ENCODE results near the gene GOLGA2. TPM values are rescaled to one million over a fixed set of nuclear protein-coding genes. Genes with fewer than 3 reads are reported as not detected.
A peak's percentile ranks its signal among the peaks of the same experiment; 100 is the strongest.

The GOLGA2 gene
- total RNA-seq, 1 donor: 116 TPM

DNA sequence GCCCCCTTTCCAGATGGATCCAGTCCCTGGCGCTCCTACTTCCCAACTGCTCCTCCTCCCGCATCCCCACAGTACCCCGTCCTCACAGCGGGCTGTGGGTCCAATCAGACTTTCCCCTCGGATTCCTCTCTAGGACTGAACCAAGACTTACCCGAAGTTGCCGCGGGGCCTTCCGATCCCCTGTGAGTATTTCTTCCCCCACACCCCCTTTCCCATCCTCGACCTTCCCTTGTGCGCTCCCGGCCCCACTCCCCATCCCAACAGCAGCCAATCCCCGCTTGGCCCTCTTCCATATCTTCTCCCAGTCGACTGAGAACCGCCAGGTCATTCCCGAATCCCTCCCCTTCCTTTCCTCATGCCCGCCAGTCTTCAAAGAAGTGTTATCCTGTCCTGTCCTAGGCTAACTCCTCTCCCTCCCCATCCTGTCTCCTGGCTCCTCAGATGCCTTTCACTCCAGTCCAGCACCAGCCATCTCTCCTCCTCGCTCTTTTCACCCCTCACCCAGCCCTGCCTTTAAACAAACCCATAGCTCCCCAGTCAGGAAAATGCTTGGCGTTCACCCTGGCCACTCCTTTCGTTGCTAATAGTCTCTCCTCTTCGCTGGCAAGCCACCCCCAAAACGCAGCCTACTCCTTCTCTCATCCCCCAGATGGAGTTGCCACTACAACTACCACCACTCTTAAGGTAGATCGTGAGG is 915 bp upstream of the GOLGA2 start:
- peak overlapping the region; percentile 99 for H3K4me3 ChIP-seq (ENCODE audit: low read depth, low read length)
- TF ChIP-seq, protein P1, sequence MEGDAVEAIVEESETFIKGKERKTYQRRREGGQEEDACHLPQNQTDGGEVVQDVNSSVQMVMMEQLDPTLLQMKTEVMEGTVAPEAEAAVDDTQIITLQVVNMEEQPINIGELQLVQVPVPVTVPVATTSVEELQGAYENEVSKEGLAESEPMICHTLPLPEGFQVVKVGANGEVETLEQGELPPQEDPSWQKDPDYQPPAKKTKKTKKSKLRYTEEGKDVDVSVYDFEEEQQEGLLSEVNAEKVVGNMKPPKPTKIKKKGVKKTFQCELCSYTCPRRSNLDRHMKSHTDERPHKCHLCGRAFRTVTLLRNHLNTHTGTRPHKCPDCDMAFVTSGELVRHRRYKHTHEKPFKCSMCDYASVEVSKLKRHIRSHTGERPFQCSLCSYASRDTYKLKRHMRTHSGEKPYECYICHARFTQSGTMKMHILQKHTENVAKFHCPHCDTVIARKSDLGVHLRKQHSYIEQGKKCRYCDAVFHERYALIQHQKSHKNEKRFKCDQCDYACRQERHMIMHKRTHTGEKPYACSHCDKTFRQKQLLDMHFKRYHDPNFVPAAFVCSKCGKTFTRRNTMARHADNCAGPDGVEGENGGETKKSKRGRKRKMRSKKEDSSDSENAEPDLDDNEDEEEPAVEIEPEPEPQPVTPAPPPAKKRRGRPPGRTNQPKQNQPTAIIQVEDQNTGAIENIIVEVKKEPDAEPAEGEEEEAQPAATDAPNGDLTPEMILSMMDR (IDR thresholded peaks at IDR 0.05; ENCODE audit: insufficient read depth, low read depth, low read length): no peak
- peak; percentile 54 for DNase-seq (ENCODE audit: low read depth)

DNA sequence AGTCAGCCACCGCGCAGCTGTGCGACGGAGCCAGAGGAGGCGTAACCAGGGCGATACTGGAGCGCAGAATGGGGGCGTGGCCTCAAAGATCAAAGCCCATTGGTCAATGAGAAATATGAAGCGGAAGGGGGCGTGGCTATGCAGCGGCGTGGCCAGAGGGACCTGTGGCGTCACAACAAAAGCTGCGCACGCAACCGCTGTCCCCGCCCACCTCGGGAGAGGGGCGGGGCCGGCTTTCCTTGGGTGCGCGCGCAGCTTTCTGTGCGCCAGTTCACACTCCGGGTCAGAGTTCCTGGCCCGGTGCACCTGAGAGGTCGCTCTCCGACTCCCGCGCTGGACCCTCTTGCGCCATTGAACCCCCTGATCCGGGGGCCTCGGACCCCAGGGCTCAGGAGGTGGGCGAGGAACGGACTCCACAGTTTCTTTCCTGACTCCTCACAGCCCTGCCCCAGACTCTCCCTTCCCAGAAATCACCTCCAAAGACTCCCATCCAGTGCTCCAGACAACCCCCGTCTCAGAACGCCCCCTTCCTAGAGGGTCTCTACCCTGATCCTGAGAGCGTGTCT is 284 bp upstream of the GOLGA2 start, which contains the start of gene SWI5:
Gene SWI5 (plus strand): TSS at position 269 of the 566 bp plus-strand sequence.
- peak; percentile 99 for DNase-seq (ENCODE audit: low read depth)
- TF ChIP-seq, protein P1 (IDR thresholded peaks at IDR 0.05; ENCODE audit: insufficient read depth, low read depth, low read length): no peak

GRCh38 chr9:128274245-128274644 is 1.6 kb downstream of the GOLGA2 start:
- H3K4me3 ChIP-seq (ENCODE audit: low read depth, low read length): peak overlapping the region; percentile 99
- TF ChIP-seq, protein P1 (IDR thresholded peaks at IDR 0.05; ENCODE audit: insufficient read depth, low read depth, low read length): no peak

More for the DNA sequence above, 284 bp upstream of the GOLGA2 start, which contains the start of gene SWI5:
- H3K4me3 ChIP-seq (ENCODE audit: low read depth, low read length): peak within 1 kb of the TSS; percentile 99

GRCh38 chr9:128271512-128271911 is 4.3 kb downstream of the GOLGA2 start:
- H3K4me3 ChIP-seq (ENCODE audit: low read depth, low read length): no peak overlapping the region
- DNase-seq (ENCODE audit: low read depth): no peak

More at GRCh38 chr9:128274245-128274644, 1.6 kb downstream of the GOLGA2 start:
- no peak for DNase-seq (ENCODE audit: low read depth)

DNA sequence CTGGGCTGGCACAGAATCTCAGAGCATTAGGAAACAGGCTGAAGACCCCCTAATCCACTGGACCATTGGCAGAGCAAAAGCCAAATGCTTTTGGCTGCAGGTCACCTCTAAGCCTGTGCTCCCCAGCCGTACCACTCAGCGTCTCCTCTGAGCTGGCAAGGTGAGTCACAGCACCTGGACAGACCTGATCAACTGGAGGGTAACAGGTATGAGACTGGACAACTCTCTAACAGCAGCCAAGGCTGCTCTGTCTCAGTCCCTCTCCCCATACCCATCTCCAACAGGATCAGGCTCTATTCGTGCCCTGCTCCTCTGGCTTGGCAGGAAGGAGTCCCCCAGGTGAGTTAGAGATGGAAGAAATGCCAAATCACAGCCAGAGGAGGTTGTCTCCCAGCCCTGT is 4.7 kb downstream of the GOLGA2 start:
- TF ChIP-seq, protein P1 (IDR thresholded peaks at IDR 0.05; ENCODE audit: insufficient read depth, low read depth, low read length): no peak
- H3K4me3 ChIP-seq (ENCODE audit: low read depth, low read length): no peak overlapping the region
- no peak for DNase-seq (ENCODE audit: low read depth)

More at GRCh38 chr9:128271512-128271911, 4.3 kb downstream of the GOLGA2 start:
- TF ChIP-seq, protein P1 (IDR thresholded peaks at IDR 0.05; ENCODE audit: insufficient read depth, low read depth, low read length): no peak

GRCh38 chr9:128266868-128267590 is 8.8 kb downstream of the GOLGA2 start:
- H3K4me3 ChIP-seq (ENCODE audit: low read depth, low read length): no peak overlapping the region
- no peak for DNase-seq (ENCODE audit: low read depth)
- TF ChIP-seq, protein P1 (IDR thresholded peaks at IDR 0.05; ENCODE audit: insufficient read depth, low read depth, low read length): no peak
